ENCODE results near the gene BIN1. TPM values are rescaled to one million over a fixed set of nuclear protein-coding genes. Genes with fewer than 3 reads are reported as not detected.
A peak's percentile ranks its signal among the peaks of the same experiment; 100 is the strongest.

BIN1 gene
- total RNA-seq, 1 experiment from 2014 or later: 26.0 TPM

DNA sequence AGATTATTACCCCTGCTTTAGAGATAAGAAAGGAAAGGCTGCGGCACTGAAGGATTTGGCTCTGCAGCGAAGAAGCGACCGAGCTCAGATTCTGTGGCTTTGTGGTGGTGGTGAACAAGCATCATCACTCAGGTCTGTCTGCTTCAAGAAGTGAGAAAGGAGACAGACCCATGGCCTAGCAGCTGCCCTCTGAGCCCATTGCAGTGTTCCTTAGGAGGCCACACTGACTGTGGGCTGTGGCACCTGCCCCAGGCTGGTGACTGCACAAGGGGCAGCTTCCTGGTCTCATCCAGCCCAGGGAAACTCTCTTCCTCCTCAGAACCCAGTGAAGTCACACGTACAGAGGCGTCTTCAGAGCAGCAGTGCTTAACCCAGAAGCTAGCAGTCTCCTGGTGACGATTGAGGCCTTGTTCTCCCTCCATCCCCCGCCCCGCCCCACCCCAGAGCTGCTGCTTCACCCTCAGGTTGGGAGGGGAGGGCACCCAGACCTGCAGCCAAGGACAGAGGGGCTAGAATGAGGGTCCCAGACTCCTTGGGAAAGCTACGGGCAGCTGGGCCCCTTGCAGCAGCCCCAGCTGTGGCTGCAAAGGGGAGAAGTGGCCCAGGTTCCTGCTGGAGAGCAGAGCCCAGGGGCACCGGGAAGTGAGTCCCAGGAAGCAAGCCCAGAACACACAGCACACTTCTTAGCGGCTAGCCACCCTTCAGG, 22.2 kb downstream of the BIN1 start:
- no peak for DNase-seq
- H3K27me3 ChIP-seq (ENCODE audit: control insufficient read depth, insufficient read depth, low read length): no peaks in the 10 kb centered on the region
- H3K4me3 ChIP-seq (ENCODE audit: insufficient read depth, low read depth, low read length): no peak overlapping the region
- H3K36me3 ChIP-seq (replicated peaks; ENCODE audit: control insufficient read depth, insufficient read depth, low read length): no peaks in the 10 kb centered on the region

DNA sequence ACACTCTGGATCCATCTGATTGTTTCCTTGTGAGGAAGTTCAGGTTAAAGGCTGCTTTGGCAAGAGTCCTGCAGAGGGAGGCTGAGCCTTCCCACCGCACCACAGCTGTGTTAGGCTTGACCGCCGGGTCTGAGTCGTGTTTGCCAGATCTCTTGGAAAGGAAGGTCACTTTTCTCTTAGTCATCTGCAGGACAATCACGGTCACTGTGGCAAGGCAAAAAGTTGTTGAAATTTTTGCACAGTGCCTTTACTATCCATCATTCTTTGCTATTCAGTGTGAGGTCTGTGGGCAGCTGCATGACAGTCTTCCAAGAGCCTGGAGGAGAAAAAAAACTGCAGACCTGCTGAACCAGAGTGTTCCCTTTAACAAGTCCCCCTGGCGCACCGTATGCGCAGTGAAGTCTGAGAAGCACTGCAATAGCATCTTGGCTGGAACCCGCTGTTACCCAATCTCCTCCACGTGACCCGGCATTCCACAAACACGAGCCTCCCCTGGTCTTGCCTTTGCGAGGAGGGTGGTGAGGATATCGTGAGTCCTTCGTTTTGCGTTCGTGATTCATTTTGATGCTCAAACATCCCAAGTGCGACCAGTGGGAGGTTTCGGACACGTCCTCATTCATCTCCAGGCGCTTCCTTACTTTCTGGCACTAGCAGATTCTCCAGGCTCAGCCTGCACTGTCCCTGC, 23.0 kb downstream of the BIN1 start:
- H3K27me3 ChIP-seq (ENCODE audit: control insufficient read depth, insufficient read depth, low read length): no peaks in the 10 kb centered on the region
- H3K4me3 ChIP-seq (ENCODE audit: insufficient read depth, low read depth, low read length): no peak overlapping the region
- no peaks in the 10 kb centered on the region for H3K36me3 ChIP-seq (replicated peaks; ENCODE audit: control insufficient read depth, insufficient read depth, low read length)
- no peak for DNase-seq

DNA sequence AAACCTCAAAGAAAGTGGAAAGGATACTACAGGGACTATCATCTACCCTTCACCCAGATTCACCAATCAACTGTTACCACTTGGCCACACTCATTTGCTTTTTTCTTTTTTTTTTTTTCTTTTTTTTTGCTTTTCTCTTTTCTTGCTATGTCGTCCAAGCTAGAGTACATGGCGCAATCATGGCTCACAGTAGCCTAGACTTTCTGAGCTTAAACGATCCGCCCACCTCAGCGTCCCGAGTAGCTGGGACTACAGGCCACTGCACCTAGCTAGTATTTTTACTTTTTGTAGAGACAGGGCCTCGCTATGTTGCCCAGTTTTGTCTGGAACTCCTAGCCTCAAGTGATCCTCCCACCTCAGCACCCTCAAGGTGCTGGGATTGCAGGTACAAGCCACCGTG, 24.0 kb downstream of the BIN1 start:
- H3K4me3 ChIP-seq (ENCODE audit: insufficient read depth, low read depth, low read length): no peak overlapping the region
- no peaks in the 10 kb centered on the region for H3K27me3 ChIP-seq (ENCODE audit: control insufficient read depth, insufficient read depth, low read length)
- no peaks in the 10 kb centered on the region for H3K36me3 ChIP-seq (replicated peaks; ENCODE audit: control insufficient read depth, insufficient read depth, low read length)
- no peak for DNase-seq

GRCh38 chr2:127081826-127082633, 24.9 kb downstream of the BIN1 start:
- H3K27me3 ChIP-seq (ENCODE audit: control insufficient read depth, insufficient read depth, low read length): no peaks in the 10 kb centered on the region
- peak; percentile 83 for DNase-seq
- H3K4me3 ChIP-seq (ENCODE audit: insufficient read depth, low read depth, low read length): no peak overlapping the region

GRCh38 chr2:127080938-127081755, 25.8 kb downstream of the BIN1 start:
- H3K4me3 ChIP-seq (ENCODE audit: insufficient read depth, low read depth, low read length): no peak overlapping the region
- peak; percentile 73 for DNase-seq
- no peaks in the 10 kb centered on the region for H3K36me3 ChIP-seq (replicated peaks; ENCODE audit: control insufficient read depth, insufficient read depth, low read length)
- H3K27me3 ChIP-seq (ENCODE audit: control insufficient read depth, insufficient read depth, low read length): no peaks in the 10 kb centered on the region

More at GRCh38 chr2:127081826-127082633, 24.9 kb downstream of the BIN1 start:
- H3K36me3 ChIP-seq (replicated peaks; ENCODE audit: control insufficient read depth, insufficient read depth, low read length): no peaks in the 10 kb centered on the region

DNA sequence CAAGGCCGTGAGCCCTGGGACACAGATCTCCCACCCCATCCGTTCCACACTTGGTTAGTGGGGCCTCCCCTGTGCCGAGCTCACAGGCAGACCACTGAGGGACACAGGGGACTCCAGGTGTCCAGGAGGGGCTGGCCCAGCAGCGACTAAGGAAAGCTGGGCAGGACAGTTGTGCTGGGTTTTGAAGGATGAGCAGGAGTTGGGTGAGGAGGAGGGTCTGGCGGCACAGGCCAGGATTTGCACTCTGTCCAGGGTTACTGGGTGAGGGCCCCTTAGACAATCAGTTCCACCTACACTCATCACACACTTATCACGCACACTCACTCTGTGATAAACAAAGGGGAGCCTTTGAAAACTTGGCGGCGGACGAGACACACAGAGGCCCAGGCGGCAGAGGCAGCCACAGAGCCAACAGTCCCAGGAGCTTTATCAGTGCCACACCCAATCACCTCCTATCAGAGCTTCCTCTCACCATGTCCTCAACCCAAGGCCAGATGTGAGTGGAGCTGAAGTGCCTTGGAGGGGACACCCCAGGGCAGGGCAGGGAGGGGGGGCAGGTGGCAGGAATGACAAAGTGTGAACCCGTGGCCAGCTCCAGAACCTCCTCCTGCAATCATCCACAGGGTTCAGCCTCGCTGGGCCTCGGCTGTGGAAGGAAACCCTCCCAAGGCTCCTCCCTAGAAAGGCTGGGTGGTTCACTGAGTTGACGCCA, 26.6 kb downstream of the BIN1 start:
- DNase-seq: no peak
- Histone ChIP-seq H3K36me3 (replicated peaks; ENCODE audit: control insufficient read depth, insufficient read depth, low read length) (no peaks in the 10 kb centered on the region), H3K27me3 (ENCODE audit: control insufficient read depth, insufficient read depth, low read length) (no peaks in the 10 kb centered on the region)

DNA sequence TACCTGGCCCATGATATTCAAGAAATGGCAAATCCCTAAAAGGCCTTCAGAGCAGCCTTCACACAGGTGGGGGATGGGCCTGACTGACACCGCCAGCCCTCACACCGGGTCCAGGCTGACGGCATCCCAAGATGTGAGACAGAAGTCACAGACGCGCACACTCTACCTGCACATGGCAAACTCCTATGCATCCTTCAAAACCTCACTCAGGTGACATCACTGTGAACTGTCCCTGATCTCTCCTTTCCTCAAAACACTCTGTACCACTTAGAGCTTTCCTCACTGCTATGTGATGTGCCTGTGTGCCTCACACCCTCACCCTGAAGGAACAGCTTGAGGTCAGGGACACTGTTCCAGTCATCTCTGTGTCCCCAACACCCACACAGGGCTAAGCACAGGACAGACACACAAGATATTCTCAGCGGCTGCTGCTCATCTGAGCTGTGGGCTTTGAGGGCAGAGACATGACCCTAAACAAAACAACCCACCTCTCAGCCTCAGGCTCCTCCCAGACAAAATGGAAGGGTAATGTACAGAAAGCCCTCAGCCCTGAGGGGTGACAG, 27.5 kb downstream of the BIN1 start:
- Histone ChIP-seq H3K27me3 (ENCODE audit: control insufficient read depth, insufficient read depth, low read length) (no peaks in the 10 kb centered on the region), H3K4me3 (ENCODE audit: insufficient read depth, low read depth, low read length) (no peak overlapping the region), H3K36me3 (replicated peaks; ENCODE audit: control insufficient read depth, insufficient read depth, low read length) (no peaks in the 10 kb centered on the region)
- DNase-seq: no peak

More for the DNA sequence above, 26.6 kb downstream of the BIN1 start:
- H3K4me3 ChIP-seq (ENCODE audit: insufficient read depth, low read depth, low read length): no peak overlapping the region

DNA sequence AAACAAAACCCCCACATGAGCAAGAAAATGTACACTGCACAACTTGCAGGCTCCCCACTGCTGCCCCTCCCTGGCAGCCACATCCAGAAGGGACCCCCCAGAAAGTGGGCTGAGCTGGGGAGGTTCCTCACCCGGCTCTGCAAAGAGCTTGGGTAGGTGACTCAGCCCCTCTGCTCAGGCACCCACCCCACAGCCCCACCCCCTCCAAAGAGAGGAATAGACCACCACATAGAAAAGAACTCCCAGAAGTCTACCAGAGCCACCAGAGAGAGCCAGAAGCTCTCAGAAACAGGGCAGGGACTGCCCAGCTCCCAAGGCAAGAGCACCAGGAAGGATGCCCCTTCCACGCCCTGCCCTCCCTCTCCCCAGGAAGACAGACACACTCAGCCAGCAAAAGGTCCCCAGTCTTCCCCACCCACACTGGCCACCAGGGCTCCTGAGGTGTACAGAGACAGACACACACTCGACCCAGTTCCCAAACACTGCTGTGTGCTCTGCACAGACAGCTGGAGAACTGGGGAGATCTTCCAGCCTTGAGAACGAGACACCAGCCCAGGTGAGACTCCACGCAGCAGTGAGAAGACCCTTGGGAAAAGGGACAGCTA, 28.2 kb downstream of the BIN1 start:
- no peaks in the 10 kb centered on the region for H3K36me3 ChIP-seq (replicated peaks; ENCODE audit: control insufficient read depth, insufficient read depth, low read length)
- no peak overlapping the region for H3K4me3 ChIP-seq (ENCODE audit: insufficient read depth, low read depth, low read length)
- no peaks in the 10 kb centered on the region for H3K27me3 ChIP-seq (ENCODE audit: control insufficient read depth, insufficient read depth, low read length)
- no peak for DNase-seq

DNA sequence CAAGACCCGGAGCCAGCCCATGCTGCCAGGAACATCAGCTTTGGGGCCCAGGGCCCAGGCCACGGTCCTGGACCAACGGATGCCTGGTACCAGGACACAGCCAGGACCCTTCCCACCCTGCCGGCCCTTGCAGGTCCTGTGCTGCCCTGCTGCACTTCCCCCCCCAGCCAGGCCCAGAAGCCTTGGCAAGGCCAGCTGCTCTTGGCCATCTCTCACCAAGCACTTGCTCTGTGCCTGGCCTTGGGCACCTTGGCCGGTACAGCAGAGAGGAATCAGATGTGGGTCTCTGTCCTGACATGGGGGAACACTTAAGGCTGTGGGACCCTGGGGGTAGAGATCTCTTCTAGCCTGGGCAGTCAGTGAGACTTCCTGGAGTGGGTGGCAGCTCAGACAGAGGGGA, 28.9 kb downstream of the BIN1 start:
- DNase-seq: no peak
- Histone ChIP-seq H3K27me3 (ENCODE audit: control insufficient read depth, insufficient read depth, low read length) (no peaks in the 10 kb centered on the region), H3K36me3 (replicated peaks; ENCODE audit: control insufficient read depth, insufficient read depth, low read length) (no peaks in the 10 kb centered on the region), H3K4me3 (ENCODE audit: insufficient read depth, low read depth, low read length) (no peak overlapping the region)

GRCh38 chr2:127076924-127077323, 30.0 kb downstream of the BIN1 start:
- no peak for DNase-seq
- Histone ChIP-seq H3K27me3 (ENCODE audit: control insufficient read depth, insufficient read depth, low read length) (no peaks in the 10 kb centered on the region), H3K36me3 (replicated peaks; ENCODE audit: control insufficient read depth, insufficient read depth, low read length) (no peaks in the 10 kb centered on the region), H3K4me3 (ENCODE audit: insufficient read depth, low read depth, low read length) (no peak overlapping the region)

- H3K36me3 ChIP-seq (replicated peaks; ENCODE audit: control insufficient read depth, insufficient read depth, low read length): no peaks in the 10 kb centered on the region
- H3K27me3 ChIP-seq (ENCODE audit: control insufficient read depth, insufficient read depth, low read length): no peaks in the 10 kb centered on the region
- no peak for DNase-seq
- H3K4me3 ChIP-seq (ENCODE audit: insufficient read depth, low read depth, low read length): no peak overlapping the region
Observed at GRCh38 chr2:127076290-127076689, 30.7 kb downstream of the BIN1 start.

- Histone ChIP-seq H3K4me3 (ENCODE audit: insufficient read depth, low read depth, low read length) (no peak overlapping the region), H3K36me3 (replicated peaks; ENCODE audit: control insufficient read depth, insufficient read depth, low read length) (no peaks in the 10 kb centered on the region), H3K27me3 (ENCODE audit: control insufficient read depth, insufficient read depth, low read length) (no peaks in the 10 kb centered on the region)
- DNase-seq: no peak
Observed at GRCh38 chr2:127075821-127076220, 31.1 kb downstream of the BIN1 start.

GRCh38 chr2:127074936-127075335, 32.0 kb downstream of the BIN1 start:
- H3K36me3 ChIP-seq (replicated peaks; ENCODE audit: control insufficient read depth, insufficient read depth, low read length): no peaks in the 10 kb centered on the region
- no peaks in the 10 kb centered on the region for H3K27me3 ChIP-seq (ENCODE audit: control insufficient read depth, insufficient read depth, low read length)
- DNase-seq: no peak
- no peak overlapping the region for H3K4me3 ChIP-seq (ENCODE audit: insufficient read depth, low read depth, low read length)

All from H7 (cell line).